Hair follicle dermal papilla cell (primary cell): Measurements from ENCODE around the gene BATF3. TPM values are rescaled to one million over a fixed set of nuclear protein-coding genes. Genes with fewer than 3 reads are reported as not detected.

ENCODE experiments used
- total RNA-seq: library from RNA; depleted of rRNA; stranded (reverse); fragments of >200 nt; gene quantifications from 2 replicates; pipeline ENCODE4 v1.2.3, GENCODE V29; 2012

BATF3 gene, protein sequence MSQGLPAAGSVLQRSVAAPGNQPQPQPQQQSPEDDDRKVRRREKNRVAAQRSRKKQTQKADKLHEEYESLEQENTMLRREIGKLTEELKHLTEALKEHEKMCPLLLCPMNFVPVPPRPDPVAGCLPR
- total RNA-seq = 1.1 and 1.8 TPM in 2 replicates

GRCh38 chr1:212699625-212700222 is at the start of gene BATF3:
TSS of gene BATF3 (minus strand) at chr1:212699840. CDS start at chr1:212699762, 78 bp downstream.

Other genes with a start within 250 kb of the BATF3 start
- 9.1 and 10.4 TPM in 2 replicates for gene ATF3, start 91.1 kb downstream of the BATF3 start, total RNA-seq
- 21.6 and 24.7 TPM in 2 replicates for gene NSL1, start 91.9 kb upstream of the BATF3 start, total RNA-seq
- gene TATDN3, start 92.1 kb upstream of the BATF3 start, total RNA-seq = 11.7 and 13.5 TPM in 2 replicates
- not detected in 2 replicates for gene SPATA45, start 147.8 kb upstream of the BATF3 start, total RNA-seq
- gene FLVCR1, start 158.4 kb upstream of the BATF3 start, total RNA-seq = 4.3 and 8.4 TPM in 2 replicates